Inflammatory macrophage treated with lipopolysaccharide for 1 hour (primary cell): ENCODE data around the gene PCSK5.

ENCODE experiments used
- DNase-seq, 2 donors: peaks; one replicate each; pipeline ENCODE4 v3.0.0-alpha.2; 2020 to 2022

PCSK5 gene

GRCh38 chr9:76370396-76371023 lies 480.0 kb downstream of the PCSK5 start:
- no peak for DNase-seq

- no peak for DNase-seq
Measured at GRCh38 chr9:76371901-76372300, 481.4 kb downstream of the PCSK5 start.

GRCh38 chr9:76372336-76372735 lies 481.9 kb downstream of the PCSK5 start:
- peak in 1 of 2 donors; percentile 27 for DNase-seq

GRCh38 chr9:76373173-76373783 lies 482.8 kb downstream of the PCSK5 start:
- no peak for DNase-seq

GRCh38 chr9:76373784-76374474 lies 483.5 kb downstream of the PCSK5 start:
- no peak for DNase-seq

- peak; percentile 25 to 38 for DNase-seq
Measured at GRCh38 chr9:76374783-76375559, 484.5 kb downstream of the PCSK5 start.

- no peak for DNase-seq
Measured at GRCh38 chr9:76377791-76378190, 487.3 kb downstream of the PCSK5 start.

GRCh38 chr9:76378367-76379073 lies 488.0 kb downstream of the PCSK5 start:
- no peak for DNase-seq

- DNase-seq: no peak
Measured at GRCh38 chr9:76379494-76379893, 489.0 kb downstream of the PCSK5 start.

GRCh38 chr9:76390656-76391055 lies 500.2 kb downstream of the PCSK5 start:
- no peak for DNase-seq

GRCh38 chr9:76394195-76394959 lies 503.9 kb downstream of the PCSK5 start, which contains the start of gene RFK:
RFK (minus strand) TSS chr9:76394426; CDS start chr9:76394171, 255 bp downstream.
- DNase-seq: peak; percentile 82 to 91

- DNase-seq: peak; percentile 77 to 83
Measured at GRCh38 chr9:76394960-76395252, 504.4 kb downstream of the PCSK5 start.

GRCh38 chr9:76395381-76395780 lies 504.9 kb downstream of the PCSK5 start:
- peak; percentile 35 to 48 for DNase-seq

- DNase-seq: no peak
Measured at GRCh38 chr9:76396144-76396543, 505.7 kb downstream of the PCSK5 start.

- no peak for DNase-seq
Measured at GRCh38 chr9:76396597-76396996, 506.1 kb downstream of the PCSK5 start.

GRCh38 chr9:76399856-76400255 lies 509.4 kb downstream of the PCSK5 start:
- DNase-seq: no peak

GRCh38 chr9:76400534-76401096 lies 510.1 kb downstream of the PCSK5 start:
- DNase-seq: no peak

- no peak for DNase-seq
Measured at GRCh38 chr9:76401176-76401575, 510.7 kb downstream of the PCSK5 start.

- no peak for DNase-seq
Measured at GRCh38 chr9:76401580-76402354, 511.3 kb downstream of the PCSK5 start.

GRCh38 chr9:76403352-76403751 lies 512.9 kb downstream of the PCSK5 start:
- peak; percentile 74 to 82 for DNase-seq

GRCh38 chr9:76404401-76404800 lies 513.9 kb downstream of the PCSK5 start:
- no peak for DNase-seq
